NOMO-1 treated with dmso at 0.1 percent for 144 hours (cell line): Measurements from ENCODE around the gene RPN2.

ENCODE experiments used
- DNase-seq: peaks from one replicate; lab custom pipeline; 2025; ENCODE audit not compliant: unreplicated experiment; lab: John Stamatoyannopoulos, UW

Gene RPN2

DNA sequence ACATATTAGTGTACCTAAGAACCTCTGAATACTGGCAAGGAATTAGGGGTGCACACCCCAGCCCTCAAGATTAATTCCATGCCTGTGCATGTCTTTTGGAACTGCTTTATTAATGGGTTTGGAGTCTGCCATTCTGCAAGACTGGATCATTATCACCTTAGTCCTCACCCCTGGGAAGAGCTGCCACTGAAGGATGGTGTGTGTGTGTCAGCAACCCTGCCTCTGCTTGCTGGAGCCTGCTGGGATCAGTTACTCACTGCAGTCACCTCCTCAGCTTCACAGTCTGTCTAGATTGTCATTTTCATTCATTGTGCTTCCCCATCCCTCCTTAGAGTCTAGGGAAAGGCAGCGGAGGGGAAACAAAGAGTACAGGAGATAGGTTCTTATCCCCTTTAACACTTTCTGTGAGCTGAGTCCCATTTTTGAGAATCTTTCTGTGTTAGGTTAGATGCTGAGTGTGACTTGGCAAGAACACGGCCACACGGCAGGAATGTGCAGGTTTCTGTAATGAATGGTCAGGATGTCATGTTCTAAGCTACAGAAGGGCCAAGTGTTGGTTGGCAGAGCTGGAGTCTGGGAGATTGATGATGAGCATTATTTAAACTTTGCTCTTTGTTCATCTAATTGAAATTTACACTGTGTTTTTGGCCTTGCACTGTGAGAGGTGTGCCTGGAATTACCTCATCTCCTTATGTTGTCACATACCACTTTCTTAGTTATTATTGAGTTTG, 61.4 kb downstream of the RPN2 start:
- DNase-seq = no peak

DNA sequence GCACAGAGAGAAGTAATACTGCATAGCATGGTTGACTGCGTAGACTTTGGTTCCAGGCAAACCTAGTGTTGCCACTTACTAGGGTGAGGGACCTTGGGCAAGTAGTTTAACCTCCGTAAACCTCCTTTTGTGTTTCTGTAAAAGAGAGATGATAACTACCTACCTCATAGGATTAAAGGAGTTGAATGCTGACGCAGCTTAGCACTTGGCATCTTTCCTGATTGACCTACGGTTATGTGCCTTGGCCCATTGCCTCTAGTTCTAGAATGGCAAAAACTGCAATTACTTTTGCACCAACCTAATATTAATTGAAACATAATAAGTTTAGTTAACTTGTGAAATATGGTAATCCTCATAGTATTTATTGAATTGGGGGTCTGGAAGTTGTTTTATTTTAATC, 63.4 kb downstream of the RPN2 start:
- DNase-seq = no peak

DNA sequence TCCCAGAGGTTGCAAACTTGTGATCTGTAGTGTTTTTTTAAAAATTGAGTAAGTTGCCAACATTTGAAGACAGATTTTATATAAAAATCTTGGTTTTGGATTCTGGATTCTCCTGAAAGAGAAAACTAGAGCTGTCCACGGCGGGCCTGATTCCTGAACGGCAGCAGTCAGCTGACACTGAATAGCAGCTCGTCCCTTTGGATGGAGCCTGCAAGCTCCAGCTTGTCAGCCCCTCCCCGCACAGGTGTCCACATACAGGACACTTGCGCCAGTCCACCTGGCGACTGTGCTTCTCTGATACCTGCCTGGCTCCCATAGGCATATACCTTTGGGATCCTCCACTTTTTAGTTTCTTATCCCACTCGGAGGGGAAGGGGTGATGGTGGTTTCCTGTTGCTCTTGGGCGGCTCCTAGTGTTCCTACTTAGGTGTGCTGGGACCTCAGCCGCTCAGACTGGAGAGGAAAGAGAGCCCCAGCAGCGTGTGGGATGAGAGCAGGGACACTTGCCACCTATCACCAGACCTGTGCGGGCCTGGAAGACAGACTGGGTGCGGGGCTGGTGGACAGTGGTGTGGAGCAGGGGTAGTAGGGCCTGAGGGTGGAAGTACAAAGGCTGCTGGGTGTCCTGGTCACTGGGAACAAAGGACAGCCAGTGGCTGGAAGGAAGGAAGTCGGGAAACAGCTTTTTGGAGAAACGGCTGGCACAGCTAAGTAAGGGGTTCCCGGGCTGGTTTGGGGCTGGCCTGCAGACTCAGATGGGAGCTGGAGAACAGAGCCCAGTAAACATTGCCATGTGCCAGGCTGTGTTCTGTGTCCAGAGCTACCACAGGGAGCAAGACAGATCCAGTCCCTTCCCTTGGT, 64.2 kb downstream of the RPN2 start:
- DNase-seq = no peak

DNA sequence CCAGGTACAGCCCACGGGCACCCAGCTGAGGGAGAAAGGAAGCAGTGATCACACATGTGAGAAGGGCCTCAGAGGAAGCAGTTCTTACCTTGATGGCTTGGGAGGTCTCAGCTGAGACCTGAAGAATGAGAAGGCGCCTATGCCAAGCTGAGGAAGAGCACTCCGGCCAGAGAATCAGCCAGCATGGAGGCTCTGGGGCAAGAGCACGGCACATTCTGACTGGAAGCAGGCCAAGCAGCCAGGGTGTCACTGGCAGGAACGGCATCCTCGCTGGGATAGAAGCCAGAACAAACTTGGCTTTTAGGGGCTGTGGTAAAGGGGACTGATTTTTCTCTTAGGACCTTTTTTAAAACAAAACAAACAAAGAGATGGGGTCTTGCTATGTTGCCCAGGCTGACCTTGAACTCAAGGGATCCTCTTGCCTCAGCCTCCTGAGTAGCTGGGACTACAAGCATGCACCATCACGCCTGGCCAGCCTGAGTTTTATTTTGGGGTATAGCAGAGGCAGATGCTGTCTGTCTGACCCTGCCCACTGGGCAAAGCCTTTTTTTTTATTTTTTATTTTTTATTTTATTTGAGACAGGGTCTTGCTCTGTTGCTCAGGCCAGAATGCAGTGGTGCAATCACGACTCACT, 64.9 kb downstream of the RPN2 start:
- DNase-seq = no peak

DNA sequence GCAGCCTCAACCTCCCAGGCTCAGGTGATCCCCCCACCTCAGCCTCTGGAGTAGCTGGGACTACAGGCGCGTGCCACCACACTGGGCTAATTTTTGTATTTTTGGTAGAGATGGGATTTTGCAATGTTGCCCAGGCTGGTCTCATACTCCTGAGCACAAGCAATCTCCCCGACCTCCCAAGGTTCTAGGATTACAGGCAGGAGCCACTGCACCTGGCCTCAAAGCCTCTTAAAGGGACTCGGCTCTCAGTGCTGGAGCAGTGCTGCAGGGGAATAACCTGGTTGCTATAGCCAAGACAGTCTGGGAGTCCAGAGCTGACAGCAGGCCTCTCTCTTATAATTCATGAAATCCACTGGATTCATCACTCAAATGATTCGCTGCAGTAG, 65.4 kb downstream of the RPN2 start:
- DNase-seq = no peak

GRCh38 chr20:37245216-37246150, 66.4 kb downstream of the RPN2 start:
- DNase-seq = no peak

- no peak for DNase-seq
Measured at GRCh38 chr20:37246736-37247135, 67.6 kb downstream of the RPN2 start.

- DNase-seq = no peak
Measured at GRCh38 chr20:37247547-37247946, 68.4 kb downstream of the RPN2 start.

- no peak for DNase-seq
Measured at GRCh38 chr20:37249304-37249703, 70.2 kb downstream of the RPN2 start.

DNA sequence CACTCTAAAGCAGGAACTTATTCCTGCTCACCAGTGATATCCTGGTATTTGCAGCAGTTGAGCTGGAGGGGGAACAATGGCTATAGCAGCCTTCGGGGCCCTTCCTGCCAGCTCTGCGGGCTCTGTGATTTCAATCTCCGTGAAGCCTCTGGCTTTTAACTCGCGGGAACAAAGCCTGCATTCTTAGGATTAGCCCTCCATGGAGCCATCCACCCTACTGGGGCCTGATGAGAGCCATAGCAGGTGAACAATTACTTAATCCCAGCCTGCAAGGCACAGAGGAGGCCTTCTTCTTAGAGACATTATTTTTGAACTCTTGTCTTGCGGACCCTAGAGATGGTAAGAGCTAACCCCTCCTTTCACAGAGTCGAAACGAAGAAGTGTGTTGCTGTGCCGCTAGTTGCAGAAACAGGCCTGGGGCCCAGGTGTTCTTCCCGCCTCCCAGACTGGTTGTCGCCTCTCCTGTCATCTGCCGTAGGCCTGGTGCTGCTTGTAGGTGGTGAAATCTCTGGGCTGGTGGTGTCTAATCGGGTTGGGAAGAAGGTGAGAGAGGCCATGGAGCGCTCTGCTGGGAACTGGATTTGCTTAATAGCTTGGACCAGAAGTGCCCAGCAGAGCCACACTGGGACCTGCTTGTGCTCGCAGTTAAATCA, 72.8 kb downstream of the RPN2 start:
- no peak for DNase-seq

GRCh38 chr20:37253087-37253486, 74.0 kb downstream of the RPN2 start:
- DNase-seq = no peak

GRCh38 chr20:37254114-37254878, 75.2 kb downstream of the RPN2 start:
- DNase-seq = peak; percentile 17

- no peak for DNase-seq
Measured at GRCh38 chr20:37256286-37256685, 77.2 kb downstream of the RPN2 start.

DNA sequence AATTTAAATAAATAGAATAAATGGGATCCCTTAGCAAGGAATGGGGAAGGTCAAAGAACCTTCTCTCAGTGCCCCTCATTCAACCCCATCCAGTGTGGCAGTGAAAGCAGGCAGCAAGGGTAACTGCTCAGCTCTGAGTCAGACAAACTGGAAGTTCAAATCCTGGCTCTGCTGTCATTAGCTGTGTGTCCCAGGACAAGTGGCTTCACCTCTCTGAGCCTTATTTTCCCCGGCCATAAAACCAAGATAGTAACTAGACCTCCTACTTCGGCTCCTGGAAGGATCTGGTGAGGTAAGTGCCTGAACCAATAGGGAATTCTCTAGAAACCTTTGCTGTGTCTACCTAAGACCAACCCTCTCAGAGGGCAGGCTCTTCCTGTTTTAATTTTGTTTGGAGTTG, 78.4 kb downstream of the RPN2 start:
- DNase-seq = no peak

- no peak for DNase-seq
Measured at GRCh38 chr20:37257988-37258387, 78.9 kb downstream of the RPN2 start.

- DNase-seq = no peak
Measured at GRCh38 chr20:37259031-37259430, 79.9 kb downstream of the RPN2 start.

DNA sequence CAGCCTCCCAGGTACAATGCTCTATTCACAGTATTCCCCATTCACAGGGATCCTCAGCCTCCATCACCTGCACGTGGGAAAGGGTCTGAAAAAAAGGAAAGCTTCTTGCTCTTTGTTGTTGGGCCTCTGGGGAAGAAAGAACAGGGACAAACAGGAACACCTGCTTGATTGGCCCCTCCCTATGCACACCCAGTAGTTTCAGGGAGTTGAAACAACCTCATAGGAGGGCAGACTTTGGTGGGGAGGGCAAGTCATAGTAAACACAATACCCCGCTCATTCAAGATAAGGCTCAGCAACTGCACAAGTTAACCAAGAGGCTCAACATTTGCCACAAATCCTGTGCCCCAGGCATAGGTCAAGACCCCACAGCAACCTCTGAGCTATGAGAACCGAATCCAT, 80.7 kb downstream of the RPN2 start:
- DNase-seq = no peak

DNA sequence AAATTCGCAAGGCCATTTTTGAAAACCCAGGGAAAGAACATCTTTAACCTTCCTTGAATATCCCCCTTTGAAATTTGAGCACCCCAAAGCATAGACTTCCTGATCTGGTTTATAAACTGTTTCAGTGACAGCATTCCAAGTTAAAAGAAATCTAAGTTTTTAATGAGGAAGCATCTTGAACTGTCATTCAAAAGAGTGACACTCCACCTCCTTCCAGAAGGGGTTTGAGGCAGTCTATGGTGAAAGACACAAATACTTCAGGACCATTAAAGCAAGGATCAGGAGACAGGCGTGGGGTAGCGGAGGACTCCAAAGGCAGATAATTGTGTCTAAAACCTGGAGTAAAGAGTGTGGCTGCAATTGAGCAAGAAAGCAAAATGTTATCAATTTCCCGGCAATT, 81.8 kb downstream of the RPN2 start:
- no peak for DNase-seq

- no peak for DNase-seq
Measured at GRCh38 chr20:37261714-37262113, 82.6 kb downstream of the RPN2 start, which contains the start of gene GHRH. Gene GHRH (minus strand): TSS chr20:37261814. CDS start chr20:37256889, 4,925 bp downstream.

GRCh38 chr20:37262505-37262904, 83.4 kb downstream of the RPN2 start:
- no peak for DNase-seq
